ENCODE results near the gene PRSS33. TPM values are rescaled to one million over a fixed set of nuclear protein-coding genes. Genes with fewer than 3 reads are reported as not detected.

Gene PRSS33
- total and polyA plus RNA-seq, 2 of the 8 experiments (the other 6 are each of a cell fraction or from before 2014, with no cell fraction given) = 0.09 TPM; not detected in 1

GRCh38 chr16:2740476-2740875 lies 46.9 kb downstream of the PRSS33 start:
- FAIRE-seq (no peak), DNase-seq (ENCODE audit: low read depth in 1 of 2, low spot score in 2 of 2) (no peak)
- H3K27me3 ChIP-seq (replicated peaks in 1 of 4; ENCODE audit: control insufficient read depth in 3 of 4, extremely low read depth in 1 of 4, insufficient read depth in 3 of 4, low read length in 3 of 4) = no peaks in the 10 kb centered on the region
- no peak overlapping the region for H2BK5ac ChIP-seq (ENCODE audit: low read depth, low read length)
- no peak overlapping the region for H3K56ac ChIP-seq (replicated peaks; ENCODE audit: insufficient read length, low read depth, low read length)
- no peak overlapping the region for H3K27ac ChIP-seq (ENCODE audit: low read depth, low read length)
- CTCF ChIA-PET (ENCODE audit: partially characterized antibody) = interaction anchor here (0.6 kb wide), 1 partner anchor 11 kb away, joined by 3 read pairs; no protein-coding TSS in a partner anchor
- H2AK5ac ChIP-seq (ENCODE audit: low read depth, low read length) = no peak overlapping the region
- peaks cover 0 to 3% (median 0%) of the 10 kb centered on the region in 4 experiments; a peak in 4 of 7 replicates for H3K4me1 ChIP-seq (replicated peaks in 1 of 4; ENCODE audit: control insufficient read depth in 3 of 4, insufficient read depth in 4 of 4, low read length in 3 of 4)
- H3K4me3 ChIP-seq (ENCODE audit: extremely low read depth in 1 of 4, insufficient read depth in 2 of 4, low read depth in 3 of 4, low read length in 4 of 4) = no peak overlapping the region
- H3K9me3 ChIP-seq (ENCODE audit: insufficient read depth in 2 of 2, low read depth in 1 of 2, low read length in 1 of 2) = no peaks in the 10 kb centered on the region
- no peak overlapping the region for H2BK15ac ChIP-seq (ENCODE audit: low read length)
- peaks cover 0 to 1% of the 10 kb centered on the region in 2 experiments for H4K20me1 ChIP-seq (replicated peaks in 1 of 2; ENCODE audit: control insufficient read depth in 1 of 2, insufficient read depth in 2 of 2, low read length in 2 of 2)
- no peak overlapping the region for H2BK120ac ChIP-seq (replicated peaks; ENCODE audit: low read depth, low read length)
- no peak overlapping the region for H2AFZ ChIP-seq (ENCODE audit: low read length)
- H3K4ac ChIP-seq (replicated peaks; ENCODE audit: insufficient read length, low read depth, low read length) = no peak overlapping the region
- H2BK20ac ChIP-seq (ENCODE audit: low read length) = no peak overlapping the region
- POLR2A ChIA-PET (ENCODE audit: partially characterized antibody) = interaction anchor here (1.3 to 8.0 kb wide), 4 partner anchors 11 to 26 kb away, joined by 3 to 96 read pairs (median 6); partner anchors contain the start of genes PRSS27 and SRRM2
- H3K4me2 ChIP-seq (ENCODE audit: insufficient read depth in 1 of 2, low read depth in 2 of 2, low read length in 2 of 2) = no peak overlapping the region
- no peak overlapping the region for H3K9ac ChIP-seq (replicated peaks in 1 of 4; ENCODE audit: extremely low read depth in 1 of 4, low read depth in 3 of 4, low read length in 3 of 4)
- H4K5ac ChIP-seq (ENCODE audit: insufficient read length, low read depth, low read length) = no peak overlapping the region
- no peak overlapping the region for H2BK12ac ChIP-seq (ENCODE audit: low read depth, low read length)
- whole genome bisulfite sequencing, 2 experiments (ENCODE audit: extremely low coverage in 1 of 2, insufficient coverage in 1 of 2, insufficient read length in 1 of 2, insufficient replicate concordance in 2 of 2, low coverage in 1 of 2, low lambda C conversion rate in 2 of 2, missing lambda C conversion rate in 1 of 2) = 94% methylated on average over 6 of the region's 6 CpGs; no CpG with 5 or more reads in 1 of the 2 experiments
- H3K18ac ChIP-seq (ENCODE audit: extremely low read depth, low read length) = no peak overlapping the region
- no peaks in the 10 kb centered on the region for H3K79me2 ChIP-seq (ENCODE audit: control insufficient read depth in 1 of 2, insufficient read depth in 2 of 2, low read length in 2 of 2)
- no peak overlapping the region for H4K91ac ChIP-seq (replicated peaks; ENCODE audit: insufficient read length, low read length)
- H3K14ac ChIP-seq (ENCODE audit: insufficient read length) = no peak overlapping the region
- H3K36me3 ChIP-seq (ENCODE audit: control insufficient read depth in 2 of 4, insufficient read depth in 4 of 4, low read length in 3 of 4) = no peaks in the 10 kb centered on the region
- H3K23me2 ChIP-seq (ENCODE audit: low read depth, low read length) = no peaks in the 10 kb centered on the region
- H3K79me1 ChIP-seq (ENCODE audit: low read depth, low read length) = no peaks in the 10 kb centered on the region
- no peak overlapping the region for H3K23ac ChIP-seq (ENCODE audit: insufficient read length)
- peak overlapping the region; percentile 45 for H4K8ac ChIP-seq (ENCODE audit: extremely low read depth, insufficient read depth, low read length)
- TF ChIP-seq MAFK (IDR thresholded peaks at IDR 0.05; ENCODE audit: low read depth, low read length) = no peak
